ENCODE data around the gene CHGA.

CHGA gene

GRCh38 chr14:92969871-92970270 is 46.9 kb downstream of the CHGA start:
- no peak for TF ChIP-seq EZH2 (IDR thresholded peaks at IDR 0.05; ENCODE audit: borderline replicate concordance, low read depth, low read length, severe bottlenecking)
- TF ChIP-seq CTCF (IDR thresholded peaks at IDR 0.05; ENCODE audit: borderline replicate concordance, extremely low read depth, low read length, poor library complexity, severe bottlenecking) = no peak
- ATAC-seq (ENCODE audit: insufficient read depth, low read depth) (no peak), DNase-seq (no peak)
- Histone ChIP-seq H3K79me2 (ENCODE audit: insufficient read depth, low read length) (peaks cover 2% of the 10 kb centered on the region; the same call in 1 of the 2 replicates), H3K27me3 (ENCODE audit: insufficient read depth, low read length, poor library complexity) (no peaks in the 10 kb centered on the region), H2AFZ (ENCODE audit: low read depth, low read length) (no peak overlapping the region), H3K27ac (ENCODE audit: low read length) (no peak overlapping the region), H4K20me1 (ENCODE audit: insufficient read depth, low read length) (peaks cover 12% of the 10 kb centered on the region), H3K9me3 (ENCODE audit: insufficient read depth, low read length, severe bottlenecking) (no peaks in the 10 kb centered on the region), H3K4me1 (ENCODE audit: insufficient read depth, low read length) (no peaks in the 10 kb centered on the region), H3K9ac (ENCODE audit: low read depth, low read length) (no peak overlapping the region), H3K4me2 (ENCODE audit: insufficient read depth, low read length) (no peak overlapping the region), H3K36me3 (ENCODE audit: insufficient read depth, low read length) (no peaks in the 10 kb centered on the region; the same call in 1 of the 2 replicates), H3K4me3 (ENCODE audit: low read depth in 1 of 2, low read length in 2 of 2) (no peak overlapping the region)

- peaks cover 2% of the 10 kb centered on the region for H3K36me3 ChIP-seq (ENCODE audit: insufficient read depth, low read length)
- H2AFZ ChIP-seq (ENCODE audit: low read depth, low read length) = no peak overlapping the region
- no peak overlapping the region for H3K4me3 ChIP-seq (ENCODE audit: low read depth in 1 of 2, low read length in 2 of 2)
- no peak for ATAC-seq (ENCODE audit: insufficient read depth, low read depth)
- no peak overlapping the region for H3K9ac ChIP-seq (ENCODE audit: low read depth, low read length)
- H3K27ac ChIP-seq (ENCODE audit: low read length) = no peak overlapping the region
- H3K4me1 ChIP-seq (ENCODE audit: insufficient read depth, low read length) = no peaks in the 10 kb centered on the region
- peaks cover 12% of the 10 kb centered on the region; the same call in 1 of the 2 replicates for H4K20me1 ChIP-seq (ENCODE audit: insufficient read depth, low read length)
- no peak overlapping the region for H3K4me2 ChIP-seq (ENCODE audit: insufficient read depth, low read length)
- peaks cover 2% of the 10 kb centered on the region; the same call in 1 of the 2 replicates for H3K79me2 ChIP-seq (ENCODE audit: insufficient read depth, low read length)
- TF ChIP-seq EZH2 (IDR thresholded peaks at IDR 0.05; ENCODE audit: borderline replicate concordance, low read depth, low read length, severe bottlenecking) = no peak
- no peak for TF ChIP-seq CTCF (IDR thresholded peaks at IDR 0.05; ENCODE audit: borderline replicate concordance, extremely low read depth, low read length, poor library complexity, severe bottlenecking)
- H3K27me3 ChIP-seq (ENCODE audit: insufficient read depth, low read length, poor library complexity) = no peaks in the 10 kb centered on the region
- H3K9me3 ChIP-seq (ENCODE audit: insufficient read depth, low read length, severe bottlenecking) = no peaks in the 10 kb centered on the region
- DNase-seq = no peak
These were observed 47.3 kb downstream of the CHGA start for GRCh38 chr14:92970271-92970670.

- H3K4me1 ChIP-seq (ENCODE audit: insufficient read depth, low read length) = no peaks in the 10 kb centered on the region
- H3K4me2 ChIP-seq (ENCODE audit: insufficient read depth, low read length) = no peak overlapping the region
- no peak overlapping the region for H2AFZ ChIP-seq (ENCODE audit: low read depth, low read length)
- peaks cover 10% of the 10 kb centered on the region for H3K9me3 ChIP-seq (ENCODE audit: insufficient read depth, low read length, severe bottlenecking)
- H3K4me3 ChIP-seq (ENCODE audit: low read depth in 1 of 2, low read length in 2 of 2) = no peak overlapping the region
- peaks cover 12% of the 10 kb centered on the region; the same call in 1 of the 2 replicates for H4K20me1 ChIP-seq (ENCODE audit: insufficient read depth, low read length)
- no peak overlapping the region for H3K27ac ChIP-seq (ENCODE audit: low read length)
- DNase-seq = no peak
- no peak overlapping the region for H3K9ac ChIP-seq (ENCODE audit: low read depth, low read length)
- ATAC-seq (ENCODE audit: insufficient read depth, low read depth) = no peak
- peaks cover 12% of the 10 kb centered on the region for H3K36me3 ChIP-seq (ENCODE audit: insufficient read depth, low read length)
- no peaks in the 10 kb centered on the region for H3K27me3 ChIP-seq (ENCODE audit: insufficient read depth, low read length, poor library complexity)
- peaks cover 2% of the 10 kb centered on the region; the same call in 1 of the 2 replicates for H3K79me2 ChIP-seq (ENCODE audit: insufficient read depth, low read length)
- no peak for TF ChIP-seq EZH2 (IDR thresholded peaks at IDR 0.05; ENCODE audit: borderline replicate concordance, low read depth, low read length, severe bottlenecking)
- no peak for TF ChIP-seq CTCF (IDR thresholded peaks at IDR 0.05; ENCODE audit: borderline replicate concordance, extremely low read depth, low read length, poor library complexity, severe bottlenecking)
These were observed 48.7 kb downstream of the CHGA start for GRCh38 chr14:92971601-92972180.

Measured in DND-41 (cell line).